HG03039 (cell line): ENCODE results near the gene INTS6L.
"Not testable (repeated sequence)": the region's sequence is repeated elsewhere in the genome, so short reads cannot be mapped to it uniquely, and the experiment has no call there.

Source experiments
- ATAC-seq: cut with Tn5 transposase; IDR thresholded peaks from one replicate; pipeline ENCODE4 v1.9.1; 2021; ENCODE audit warnings: mild to moderate bottlenecking, moderate library complexity; ENCODE audit not compliant: unreplicated experiment

The INTS6L gene

GRCh38 chrX:135595543-135595942 lies 75.1 kb downstream of the INTS6L start:
- ATAC-seq, result no peak

- ATAC-seq, result no peak
Measured at GRCh38 chrX:135596495-135596894, 76.0 kb downstream of the INTS6L start.

- ATAC-seq, result no peak
Measured at GRCh38 chrX:135605906-135606305, 85.4 kb downstream of the INTS6L start.

GRCh38 chrX:135624408-135625204 lies 104.1 kb downstream of the INTS6L start:
- not testable (repeated sequence) for ATAC-seq

GRCh38 chrX:135625995-135626394 lies 105.5 kb downstream of the INTS6L start:
- no peak for ATAC-seq

- no peak for ATAC-seq
Measured at GRCh38 chrX:135629342-135629741, 108.9 kb downstream of the INTS6L start.
